Measurements from ENCODE around the gene CDKN2B-AS1. TPM values are rescaled to one million over a fixed set of nuclear protein-coding genes. Genes with fewer than 3 reads are reported as not detected.

The CDKN2B-AS1 gene
- total and polyA plus RNA-seq, 2 experiments from 2014 or later, result 0.27 to 0.68 TPM

GRCh38 chr9:21984101-21984500 lies 10.5 kb upstream of the CDKN2B-AS1 start:
- no peak overlapping the region for H2AFZ ChIP-seq
- no peak overlapping the region for H3K27ac ChIP-seq
- H3K79me2 ChIP-seq, result no peaks in the 10 kb centered on the region
- H3K9me2 ChIP-seq (replicated peaks; ENCODE audit: insufficient read depth), result no peaks in the 10 kb centered on the region
- peaks cover 94% of the 10 kb centered on the region for H3K27me3 ChIP-seq
- no peak overlapping the region for H3K4me3 ChIP-seq
- no peaks in the 10 kb centered on the region for H3K4me1 ChIP-seq (ENCODE audit: insufficient read depth)
- no peaks in the 10 kb centered on the region for H3K9me3 ChIP-seq (ENCODE audit: low read depth)
- H3K4me2 ChIP-seq, result no peak overlapping the region
- no peaks in the 10 kb centered on the region for H4K20me1 ChIP-seq (ENCODE audit: insufficient read depth, poor library complexity, severe bottlenecking)
- no peak for DNase-seq (ENCODE audit: low spot score)
- TF ChIP-seq CTCF (IDR thresholded peaks at IDR 0.05; ENCODE audit: poor library complexity) (no peak), EZH2 (IDR thresholded peaks at IDR 0.05; ENCODE audit: borderline replicate concordance) (no peak), EZH2phosphoT487 (IDR thresholded peaks at IDR 0.05; ENCODE audit: low read depth, severe bottlenecking, unreplicated experiment) (no peak)
- H3K36me3 ChIP-seq (replicated peaks; ENCODE audit: insufficient read depth, low read depth), result no peaks in the 10 kb centered on the region

GRCh38 chr9:21985964-21986667 lies 8.5 kb upstream of the CDKN2B-AS1 start:
- TF ChIP-seq CTCF (IDR thresholded peaks at IDR 0.05; ENCODE audit: poor library complexity) (no peak), EZH2 (IDR thresholded peaks at IDR 0.05; ENCODE audit: borderline replicate concordance) (no peak), EZH2phosphoT487 (IDR thresholded peaks at IDR 0.05; ENCODE audit: low read depth, severe bottlenecking, unreplicated experiment) (no peak)
- no peak overlapping the region for H2AFZ ChIP-seq
- H3K9me3 ChIP-seq (ENCODE audit: low read depth), result no peaks in the 10 kb centered on the region
- no peak overlapping the region for H3K4me3 ChIP-seq
- no peak overlapping the region for H3K4me2 ChIP-seq
- H3K27ac ChIP-seq, result no peak overlapping the region
- WGBS (ENCODE audit: low lambda C conversion rate, missing lambda C conversion rate), result 68% methylated on average over 5 of the region's 5 CpGs
- no peaks in the 10 kb centered on the region for H3K9me2 ChIP-seq (replicated peaks; ENCODE audit: insufficient read depth)
- H3K36me3 ChIP-seq (replicated peaks; ENCODE audit: insufficient read depth, low read depth), result no peaks in the 10 kb centered on the region
- no peaks in the 10 kb centered on the region for H3K4me1 ChIP-seq (ENCODE audit: insufficient read depth)
- peaks cover 100% of the 10 kb centered on the region for H3K27me3 ChIP-seq
- H3K79me2 ChIP-seq, result no peaks in the 10 kb centered on the region
- H4K20me1 ChIP-seq (ENCODE audit: insufficient read depth, poor library complexity, severe bottlenecking), result no peaks in the 10 kb centered on the region
- no peak for DNase-seq (ENCODE audit: low spot score)

GRCh38 chr9:21988056-21988990 lies 6.3 kb upstream of the CDKN2B-AS1 start:
- no peaks in the 10 kb centered on the region for H3K79me2 ChIP-seq
- H3K27me3 ChIP-seq, result peaks cover 99% of the 10 kb centered on the region
- H3K9me3 ChIP-seq (ENCODE audit: low read depth), result no peaks in the 10 kb centered on the region
- no peak overlapping the region for H3K4me3 ChIP-seq
- no peak overlapping the region for H2AFZ ChIP-seq
- H3K27ac ChIP-seq, result no peak overlapping the region
- TF ChIP-seq EZH2phosphoT487 (IDR thresholded peaks at IDR 0.05; ENCODE audit: low read depth, severe bottlenecking, unreplicated experiment), result no peak
- no peak for TF ChIP-seq CTCF (IDR thresholded peaks at IDR 0.05; ENCODE audit: poor library complexity)
- TF ChIP-seq EZH2 (IDR thresholded peaks at IDR 0.05; ENCODE audit: borderline replicate concordance), result no peak
- WGBS (ENCODE audit: low lambda C conversion rate, missing lambda C conversion rate), result 29% methylated on average over 9 of the region's 9 CpGs
- H3K36me3 ChIP-seq (replicated peaks; ENCODE audit: insufficient read depth, low read depth), result no peaks in the 10 kb centered on the region
- H4K20me1 ChIP-seq (ENCODE audit: insufficient read depth, poor library complexity, severe bottlenecking), result no peaks in the 10 kb centered on the region
- no peak for DNase-seq (ENCODE audit: low spot score)
- H3K4me2 ChIP-seq, result no peak overlapping the region
- no peaks in the 10 kb centered on the region for H3K4me1 ChIP-seq (ENCODE audit: insufficient read depth)
- H3K9me2 ChIP-seq (replicated peaks; ENCODE audit: insufficient read depth), result no peaks in the 10 kb centered on the region
